Motor neuron (in vitro differentiated cells): Measurements from ENCODE around the gene RANBP3. TPM values are rescaled to one million over a fixed set of nuclear protein-coding genes. Genes with fewer than 3 reads are reported as not detected.

ENCODE experiments used
- ATAC-seq, 8 experiments: fragments of 200-7000 bp; cut with Tn5 transposase; replicated peaks in 6 of 8; 2 replicates each; pipeline ENCODE4 v1.8.0; 2021; ENCODE audit warnings: mild to moderate bottlenecking in 8 of 8, moderate library complexity in 8 of 8
- H3K27ac ChIP-seq, 2 donors: fragments of 250-450 bp; sonication (Bioruptor Pico); 2 replicates each; pipeline ENCODE4 v1.9.0; 2021; ENCODE audit warnings: antibody characterized with exemption in 2 of 2, mild to moderate bottlenecking in 2 of 2, moderate library complexity in 1 of 2
- H3K4me1 ChIP-seq, 2 donors: fragments of 250-450 bp; sonication (Bioruptor Pico); replicated peaks in 1 of 2; 2 replicates each; pipeline ENCODE4 v1.6.1; 2021; ENCODE audit warnings: antibody characterized with exemption in 2 of 2, mild to moderate bottlenecking in 2 of 2, moderate library complexity in 1 of 2
- H3K4me3 ChIP-seq, 5 donors: fragments of 250-450 bp; sonication (Bioruptor Pico); 2 replicates each; pipeline ENCODE4 v1.9.0; 2021; ENCODE audit warnings: antibody characterized with exemption in 5 of 5, mild to moderate bottlenecking in 5 of 5, moderate library complexity in 4 of 5
- WGBS, 10 experiments: fragments of 450-650 bp; shearing (Covaris generic); methylation state at CpG; one replicate each; pipeline ENCODE4 v1.0.0; 2022; 5-methylcytosine and 5-hydroxymethylcytosine counted together
- in situ Hi-C, 9 experiments: fragments of 400-800 bp; cut with MboI; loops; one replicate each; pipeline ENCODE4 v1.15.0; 2021; ENCODE audit warnings: low sequenced_read_pairs in 9 of 9, low pct_unique_long_range_greater_than_20kb in 2 of 9; ENCODE audit not compliant: unreplicated experiment in 9 of 9
- total RNA-seq, 8 experiments: library from RNA; unstranded; fragments of 300-600 nt; gene quantifications; 2 replicates each; pipeline versions ENCODE4 v1.2.3 to v1.2.4, GENCODE V29; 2022

RANBP3 gene
- total RNA-seq, 8 experiments from 2014 or later: 31.5 to 69.1 (median 41.0) TPM

GRCh38 chr19:5958074-5958850, 19.7 kb downstream of the RANBP3 start:
- Histone ChIP-seq H3K4me1 (peaks cover 69 to 71% of the 10 kb centered on the region in 2 donors), H3K27ac (no peak overlapping the region), H3K4me3 (no peak overlapping the region)
- ATAC-seq: peak in 1 of 8 experiments; percentile 33
- in situ Hi-C loops: no loop called here
- 4 to 93% (median 69%) methylated on average over 2 to 18 of the region's 21 CpGs; no CpG with 5 or more reads in 1 of the 10 experiments for WGBS, 10 experiments

GRCh38 chr19:5957170-5957569, 20.8 kb downstream of the RANBP3 start:
- in situ Hi-C loops: no loop called here
- Histone ChIP-seq H3K27ac (no peak overlapping the region), H3K4me1 (peaks cover 70 to 76% of the 10 kb centered on the region in 2 donors), H3K4me3 (no peak overlapping the region)
- ATAC-seq: peak in 2 of 8 experiments; percentile 2 to 17
- WGBS, 10 experiments: 65 to 88% (median 76%) methylated on average over 1 to 6 of the region's 10 CpGs; no CpG with 5 or more reads in 4 of the 10 experiments

GRCh38 chr19:5956728-5957127, 21.2 kb downstream of the RANBP3 start:
- H3K4me3 ChIP-seq: no peak overlapping the region
- 85 to 100% (median 100%) methylated on average over 1 to 7 of the region's 12 CpGs; no CpG with 5 or more reads in 4 of the 10 experiments for WGBS, 10 experiments
- no peak for ATAC-seq
- peaks cover 70 to 78% of the 10 kb centered on the region in 2 donors for H3K4me1 ChIP-seq
- H3K27ac ChIP-seq: no peak overlapping the region
- in situ Hi-C loops: no loop called here

GRCh38 chr19:5956323-5956722, 21.6 kb downstream of the RANBP3 start:
- H3K4me3 ChIP-seq: no peak overlapping the region
- ATAC-seq: no peak
- H3K4me1 ChIP-seq: peaks cover 70 to 82% of the 10 kb centered on the region in 2 donors
- in situ Hi-C loops: no loop called here
- H3K27ac ChIP-seq: no peak overlapping the region
- WGBS, 10 experiments: 71 to 100% (median 88%) methylated on average over 1 to 3 of the region's 3 CpGs; no CpG with 5 or more reads in 1 of the 10 experiments

GRCh38 chr19:5955636-5955935, 22.4 kb downstream of the RANBP3 start:
- no peak for ATAC-seq
- WGBS, 10 experiments: 10 to 94% (median 84%) methylated on average over 1 to 3 of the region's 3 CpGs; no CpG with 5 or more reads in 4 of the 10 experiments
- Histone ChIP-seq H3K4me3 (no peak overlapping the region), H3K4me1 (peaks cover 71 to 85% of the 10 kb centered on the region in 2 donors), H3K27ac (no peak overlapping the region)
- in situ Hi-C loops: no loop called here

GRCh38 chr19:5954293-5954692, 23.6 kb downstream of the RANBP3 start:
- WGBS, 10 experiments: 6 to 100% (median 47%) methylated on average over 1 to 6 of the region's 6 CpGs; no CpG with 5 or more reads in 2 of the 10 experiments
- ATAC-seq: peak in 6 of 8 experiments; percentile 6 to 34 (median 15)
- H3K4me1 ChIP-seq: peaks cover 59 to 72% of the 10 kb centered on the region in 2 donors
- no peak overlapping the region for H3K4me3 ChIP-seq
- H3K27ac ChIP-seq: peak overlapping the region; percentile 48 to 80
- in situ Hi-C loops: no loop called here

GRCh38 chr19:5953680-5954213, 24.2 kb downstream of the RANBP3 start:
- Histone ChIP-seq H3K4me3 (no peak overlapping the region), H3K4me1 (peaks cover 63 to 74% of the 10 kb centered on the region in 2 donors)
- ATAC-seq: peak in 6 of 8 experiments; percentile 11 to 41 (median 14)

GRCh38 chr19:5953030-5953589, 24.8 kb downstream of the RANBP3 start:
- H3K4me1 ChIP-seq: peaks cover 60 to 68% of the 10 kb centered on the region in 2 donors
- WGBS, 10 experiments: 0 to 75% (median 41%) methylated on average over 1 to 5 of the region's 5 CpGs; no CpG with 5 or more reads in 1 of the 10 experiments
- H3K27ac ChIP-seq: peak overlapping the region; percentile 48 to 80
- in situ Hi-C loops: no loop called here
- no peak overlapping the region for H3K4me3 ChIP-seq
- peak in 3 of 8 experiments; percentile 64 to 79 (median 76) for ATAC-seq

More at GRCh38 chr19:5953680-5954213, 24.2 kb downstream of the RANBP3 start:
- 8 to 70% (median 44%) methylated on average over 3 to 14 of the region's 17 CpGs for WGBS, 10 experiments
- in situ Hi-C loops: no loop called here
- peak overlapping the region; percentile 48 to 80 for H3K27ac ChIP-seq

- in situ Hi-C loops: no loop called here
- Histone ChIP-seq H3K4me1 (peaks cover 61 to 62% of the 10 kb centered on the region in 2 donors), H3K4me3 (no peak overlapping the region), H3K27ac (peak overlapping the region in 1 of 2 donors; percentile 80)
- ATAC-seq: no peak
- WGBS, 10 experiments: 43 to 100% (median 61%) methylated on average over 1 to 9 of the region's 18 CpGs; no CpG with 5 or more reads in 3 of the 10 experiments
Measured at GRCh38 chr19:5952193-5953029, 25.5 kb downstream of the RANBP3 start.

GRCh38 chr19:5951338-5951861, 26.5 kb downstream of the RANBP3 start:
- Histone ChIP-seq H3K4me3 (no peak overlapping the region), H3K4me1 (peaks cover 56 to 65% of the 10 kb centered on the region in 2 donors), H3K27ac (peak overlapping the region; percentile 18 to 52)
- in situ Hi-C loops: no loop called here
- 13 to 100% (median 18%) methylated on average over 1 to 16 of the region's 19 CpGs; no CpG with 5 or more reads in 2 of the 10 experiments for WGBS, 10 experiments
- peak in 5 of 8 experiments; percentile 5 to 45 (median 35) for ATAC-seq

GRCh38 chr19:5950741-5951140, 27.2 kb downstream of the RANBP3 start:
- no peak for ATAC-seq
- in situ Hi-C loops: no loop called here
- no peak overlapping the region for H3K27ac ChIP-seq
- 18 to 100% (median 29%) methylated on average over 1 to 3 of the region's 3 CpGs; no CpG with 5 or more reads in 2 of the 10 experiments for WGBS, 10 experiments
- no peak overlapping the region for H3K4me3 ChIP-seq
- H3K4me1 ChIP-seq: peaks cover 56 to 63% of the 10 kb centered on the region in 2 donors

GRCh38 chr19:5949792-5950305, 28.1 kb downstream of the RANBP3 start:
- Histone ChIP-seq H3K4me1 (peaks cover 48 to 56% of the 10 kb centered on the region in 2 donors), H3K4me3 (no peak overlapping the region), H3K27ac (no peak overlapping the region)
- 74 to 100% (median 93%) methylated on average over 2 to 9 of the region's 13 CpGs; no CpG with 5 or more reads in 2 of the 10 experiments for WGBS, 10 experiments
- in situ Hi-C loops: no loop called here
- ATAC-seq: no peak
